Neural crest cell (in vitro differentiated cells): ENCODE results near the gene ASIC2. TPM values are rescaled to one million over a fixed set of nuclear protein-coding genes. Genes with fewer than 3 reads are reported as not detected.
"Not testable (repeated sequence)": the region's sequence is repeated elsewhere in the genome, so short reads cannot be mapped to it uniquely, and the experiment has no call there.

Source experiments
- DNase-seq: peaks from one replicate; pipeline ENCODE4 v3.0.0; 2021; ENCODE audit warnings: low read depth, mixed read lengths, low spot score
- H3K27ac Mint-ChIP-seq: one replicate; pipeline ENCODE4 v1.8.0; 2021; ENCODE audit warnings: mild to moderate bottlenecking, mixed read lengths; ENCODE audit not compliant: unreplicated experiment
- H3K27me3 Mint-ChIP-seq: 2 replicates; pipeline ENCODE4 v1.8.0; 2021; ENCODE audit warnings: low read depth, mild to moderate bottlenecking, mixed read lengths
- H3K36me3 Mint-ChIP-seq: 2 replicates; pipeline ENCODE4 v1.8.0; 2021; ENCODE audit warnings: low read depth, mild to moderate bottlenecking, mixed read lengths
- H3K4me1 Mint-ChIP-seq: 2 replicates; pipeline ENCODE4 v1.8.0; 2021; ENCODE audit warnings: mixed read lengths
- H3K4me3 Mint-ChIP-seq: one replicate; pipeline ENCODE4 v1.8.0; 2021; ENCODE audit warnings: mild to moderate bottlenecking, mixed read lengths
- H3K9me3 Mint-ChIP-seq: 2 replicates; pipeline ENCODE4 v1.8.0; 2021; ENCODE audit warnings: mixed read lengths
- CTCF ChIP-seq: fragments of 200-600 bp; sonication (generic); conservative IDR thresholded peaks from 2 replicates; pipeline ENCODE4 v1.5.0; 2021; ENCODE audit warnings: antibody characterized with exemption, mild to moderate bottlenecking
- total RNA-seq: library from RNA; stranded (reverse); gene quantifications from 2 replicates; pipeline ENCODE4 v1.2.1, GENCODE V29; 2021

Gene ASIC2
- total RNA-seq, 1 donor from 2014 or later: 0.12 TPM

- Mint-ChIP-seq H3K4me1 (no peaks in the 10 kb centered on the region), H3K9me3 (peaks cover 13% of the 10 kb centered on the region), H3K27ac (no peak overlapping the region), H3K27me3 (peaks cover 20% of the 10 kb centered on the region), H3K36me3 (no peaks in the 10 kb centered on the region), H3K4me3 (no peak overlapping the region)
- TF ChIP-seq CTCF: no peak
- no peak for DNase-seq
These were observed 322.8 kb downstream of the ASIC2 start for GRCh38 chr17:32970281-32970680.

- H3K4me3 Mint-ChIP-seq, H3K4me1 Mint-ChIP-seq, H3K36me3 Mint-ChIP-seq, H3K27ac Mint-ChIP-seq, DNase-seq: not testable (repeated sequence)
- peaks cover 13% of the 10 kb centered on the region for H3K9me3 Mint-ChIP-seq
- peaks cover 28% of the 10 kb centered on the region for H3K27me3 Mint-ChIP-seq
These were observed 323.9 kb downstream of the ASIC2 start for GRCh38 chr17:32969231-32969630.

- no peaks in the 10 kb centered on the region for H3K9me3 Mint-ChIP-seq
- H3K36me3 Mint-ChIP-seq: no peaks in the 10 kb centered on the region
- H3K4me1 Mint-ChIP-seq: no peaks in the 10 kb centered on the region
- H3K27me3 Mint-ChIP-seq: peaks cover 39% of the 10 kb centered on the region
- H3K27ac Mint-ChIP-seq: no peak overlapping the region
- no peak overlapping the region for H3K4me3 Mint-ChIP-seq
- DNase-seq: no peak
- no peak for TF ChIP-seq CTCF
These were observed 328.6 kb downstream of the ASIC2 start for GRCh38 chr17:32964541-32964940.
